ENCODE results near the gene BUD23. TPM values are rescaled to one million over a fixed set of nuclear protein-coding genes. Genes with fewer than 3 reads are reported as not detected.

BUD23 gene
- total and polyA plus RNA-seq, 2 experiments from 2014 or later = 62.1 to 117 TPM

- H4K20me1 ChIP-seq (replicated peaks; ENCODE audit: insufficient read depth) = no peaks in the 10 kb centered on the region; the same call in 1 of the 2 replicates
- H3K36me3 Mint-ChIP-seq (ENCODE audit: low read depth) = no peaks in the 10 kb centered on the region
- H2AFZ ChIP-seq = no peak overlapping the region
- no peaks in the 10 kb centered on the region for H3K9me2 ChIP-seq (ENCODE audit: insufficient read depth)
- ATAC-seq (no peak), DNase-seq (ENCODE audit: low spot score) (no peak)
- no peaks in the 10 kb centered on the region for H3K9me3 Mint-ChIP-seq
- no peak for TF ChIP-seq ZNF114 (CRISPR knock-in tag; IDR thresholded peaks at IDR 0.05)
- no peak for TF ChIP-seq JUNB (IDR thresholded peaks at IDR 0.05; ENCODE audit: unreplicated experiment)
- no peak for TF ChIP-seq ZNF462 (CRISPR knock-in tag; IDR thresholded peaks at IDR 0.05)
- no peak for TF ChIP-seq EZH2 (IDR thresholded peaks at IDR 0.05; ENCODE audit: low read depth, unreplicated experiment)
- no peak for TF ChIP-seq ZNF331 (CRISPR knock-in tag; IDR thresholded peaks at IDR 0.05; ENCODE audit: low read depth)
- no peak for TF ChIP-seq EZH2phosphoT487 (IDR thresholded peaks at IDR 0.05; ENCODE audit: unreplicated experiment)
- no peak for TF ChIP-seq POLR2AphosphoS5 (IDR thresholded peaks at IDR 0.05; ENCODE audit: low read depth)
- TF ChIP-seq CREB1 (CRISPR knock-in tag; IDR thresholded peaks at IDR 0.05; ENCODE audit: low read depth) = no peak
- TF ChIP-seq NANOG (IDR thresholded peaks at IDR 0.05; ENCODE audit: borderline replicate concordance) = no peak
- no peak for TF ChIP-seq REST (IDR thresholded peaks at IDR 0.05; ENCODE audit: unreplicated experiment)
- no peak for TF ChIP-seq STAT1 (IDR thresholded peaks at IDR 0.05; ENCODE audit: unreplicated experiment)
- TF ChIP-seq CTCF (conservative IDR thresholded peaks at IDR 0.05; ENCODE audit: low read depth in 2 of 2) = no peak
- no peak for TF ChIP-seq ETS1 (IDR thresholded peaks at IDR 0.05)
- H3K4me3 Mint-ChIP-seq = no peak overlapping the region; the same call in 2 of the 3 replicates
- H3K4me2 ChIP-seq = no peak overlapping the region
- H3K27me3 Mint-ChIP-seq (ENCODE audit: insufficient read depth, low read depth, poor library complexity) = peaks cover 20% of the 10 kb centered on the region
- no peaks in the 10 kb centered on the region for H3K36me3 ChIP-seq (ENCODE audit: insufficient read depth)
- no peaks in the 10 kb centered on the region for H3F3A ChIP-seq (replicated peaks; ENCODE audit: low read depth)
- no peaks in the 10 kb centered on the region; the same call in 2 of the 3 replicates for H3K4me1 Mint-ChIP-seq
- no peaks in the 10 kb centered on the region for H3K79me2 ChIP-seq (replicated peaks; ENCODE audit: insufficient read depth)
- H3K27ac Mint-ChIP-seq = no peak overlapping the region
- H3K4me1 ChIP-seq (ENCODE audit: insufficient read depth) = no peaks in the 10 kb centered on the region; the same call in 1 of the 2 replicates
- no peak overlapping the region for H3K4me3 ChIP-seq
- H3K27me3 ChIP-seq (ENCODE audit: insufficient read depth) = peaks cover 24% of the 10 kb centered on the region
- no peak overlapping the region for H3K27ac ChIP-seq (ENCODE audit: low read depth)
Observed at GRCh38 chr7:73721377-73721817, 38.0 kb downstream of the BUD23 start.

All from GM23338 (cell line).